IPS-18c (cell line): ENCODE measurements around the gene LUC7L3.
"Not testable (repeated sequence)": the region's sequence is repeated elsewhere in the genome, so short reads cannot be mapped to it uniquely, and the experiment has no call there.

Source experiments
- H3K4me3 ChIP-seq: 2 replicates; pipeline ENCODE4 v1.7.0; 2013; ENCODE audit warnings: low read depth, mild to moderate bottlenecking, low read length, moderate library complexity; ENCODE audit not compliant: insufficient read depth
- H3K9me3 ChIP-seq: one replicate; pipeline ENCODE4 v1.6.1; 2013; ENCODE audit warnings: mild to moderate bottlenecking, low read length, moderate library complexity; ENCODE audit not compliant: control insufficient read depth, insufficient read depth

Gene LUC7L3, protein sequence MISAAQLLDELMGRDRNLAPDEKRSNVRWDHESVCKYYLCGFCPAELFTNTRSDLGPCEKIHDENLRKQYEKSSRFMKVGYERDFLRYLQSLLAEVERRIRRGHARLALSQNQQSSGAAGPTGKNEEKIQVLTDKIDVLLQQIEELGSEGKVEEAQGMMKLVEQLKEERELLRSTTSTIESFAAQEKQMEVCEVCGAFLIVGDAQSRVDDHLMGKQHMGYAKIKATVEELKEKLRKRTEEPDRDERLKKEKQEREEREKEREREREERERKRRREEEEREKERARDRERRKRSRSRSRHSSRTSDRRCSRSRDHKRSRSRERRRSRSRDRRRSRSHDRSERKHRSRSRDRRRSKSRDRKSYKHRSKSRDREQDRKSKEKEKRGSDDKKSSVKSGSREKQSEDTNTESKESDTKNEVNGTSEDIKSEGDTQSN

DNA sequence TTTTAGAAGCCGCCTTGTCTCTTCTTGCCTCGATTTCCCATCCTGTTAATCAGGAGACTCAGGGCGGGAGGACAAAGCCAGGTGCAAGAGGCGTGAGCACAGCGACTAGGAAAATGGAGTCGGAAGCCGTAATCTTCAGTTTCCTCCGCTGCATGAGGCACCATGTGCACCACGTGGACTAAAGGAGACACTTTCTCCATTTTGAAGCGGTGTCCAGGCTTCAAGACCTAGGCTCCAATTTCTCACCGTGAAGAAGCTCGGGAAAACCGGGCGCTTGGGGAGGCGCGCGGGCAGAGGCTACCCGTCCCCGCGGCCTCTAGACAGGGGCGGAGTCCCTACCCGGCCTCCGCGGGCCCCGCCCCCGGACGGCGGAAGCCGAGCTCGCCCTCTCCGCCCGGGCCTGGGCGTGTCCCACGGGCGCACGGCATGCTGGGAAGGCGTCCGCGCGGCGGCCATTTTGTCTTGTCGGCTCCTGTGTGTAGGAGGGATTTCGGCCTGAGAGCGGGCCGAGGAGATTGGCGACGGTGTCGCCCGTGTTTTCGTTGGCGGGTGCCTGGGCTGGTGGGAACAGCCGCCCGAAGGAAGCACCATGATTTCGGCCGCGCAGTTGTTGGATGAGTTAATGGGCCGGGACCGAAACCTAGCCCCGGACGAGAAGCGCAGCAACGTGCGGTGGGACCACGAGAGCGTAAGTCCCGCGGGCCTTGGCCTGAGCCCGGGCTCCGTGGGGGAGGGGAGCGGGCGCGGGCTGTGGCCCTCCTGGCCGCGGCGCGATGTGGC is at the start of gene LUC7L3:
TSS of gene LUC7L3 (plus strand) at position 460 of the 780 bp plus-strand sequence. CDS start at position 590, 130 bp downstream.
- no peaks in the 10 kb centered on the region for H3K9me3 ChIP-seq
- H3K4me3 ChIP-seq, result peak within 1 kb of the TSS; percentile 93

DNA sequence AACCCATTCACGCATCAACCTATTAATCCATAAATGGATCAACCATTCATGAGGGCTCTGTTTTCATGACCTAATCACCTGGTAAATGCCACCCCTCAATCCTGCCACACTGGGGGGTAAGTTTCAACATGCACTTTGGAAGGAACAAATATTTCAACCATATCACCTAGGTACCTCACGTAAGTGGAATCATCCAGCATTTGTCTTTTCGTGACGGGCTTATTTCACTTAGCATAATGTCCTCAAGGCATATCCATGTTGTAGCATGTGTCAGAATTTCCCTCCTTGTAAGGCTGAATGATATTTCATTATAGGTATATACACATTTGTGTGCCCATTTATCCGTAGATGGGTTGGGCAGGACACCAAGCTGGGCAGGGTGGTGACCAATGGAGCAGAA is 47.3 kb upstream of the LUC7L3 start:
- Histone ChIP-seq H3K4me3 (no peak overlapping the region), H3K9me3 (peaks cover 2% of the 10 kb centered on the region)

DNA sequence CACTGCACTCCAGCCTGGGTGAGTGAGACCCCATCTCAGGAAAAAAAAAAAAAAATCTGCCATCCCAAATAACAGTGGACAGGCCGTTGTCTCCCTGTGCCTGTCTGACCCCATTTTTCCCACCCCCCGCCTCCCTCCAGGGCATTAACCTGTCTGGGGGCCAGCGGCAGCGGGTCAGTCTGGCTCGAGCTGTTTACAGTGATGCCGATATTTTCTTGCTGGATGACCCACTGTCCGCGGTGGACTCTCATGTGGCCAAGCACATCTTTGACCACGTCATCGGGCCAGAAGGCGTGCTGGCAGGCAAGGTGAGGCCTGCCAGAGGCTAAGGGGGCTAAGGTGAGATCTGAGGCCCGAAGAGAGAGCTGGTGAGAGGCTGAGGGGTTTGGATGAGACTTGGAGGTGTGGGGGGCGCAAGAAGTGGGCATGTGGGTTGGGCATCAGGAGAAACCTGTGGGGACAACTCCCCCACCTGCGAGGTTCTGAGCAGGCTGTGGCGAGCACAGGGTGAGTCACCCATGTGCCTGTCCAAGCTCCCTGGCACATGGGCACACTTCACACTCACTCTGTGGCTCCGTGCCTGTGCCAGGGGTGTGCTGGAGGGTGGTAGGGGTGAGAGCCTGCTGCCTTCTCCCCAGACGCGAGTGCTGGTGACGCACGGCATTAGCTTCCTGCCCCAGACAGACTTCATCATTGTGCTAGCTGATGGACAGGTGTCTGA is 46.4 kb upstream of the LUC7L3 start:
- H3K9me3 ChIP-seq, result peaks cover 2% of the 10 kb centered on the region
- no peak overlapping the region for H3K4me3 ChIP-seq

- Histone ChIP-seq H3K9me3 (peaks cover 2% of the 10 kb centered on the region), H3K4me3 (no peak overlapping the region)
These were observed 44.2 kb upstream of the LUC7L3 start for GRCh38 chr17:50675190-50675589.

DNA sequence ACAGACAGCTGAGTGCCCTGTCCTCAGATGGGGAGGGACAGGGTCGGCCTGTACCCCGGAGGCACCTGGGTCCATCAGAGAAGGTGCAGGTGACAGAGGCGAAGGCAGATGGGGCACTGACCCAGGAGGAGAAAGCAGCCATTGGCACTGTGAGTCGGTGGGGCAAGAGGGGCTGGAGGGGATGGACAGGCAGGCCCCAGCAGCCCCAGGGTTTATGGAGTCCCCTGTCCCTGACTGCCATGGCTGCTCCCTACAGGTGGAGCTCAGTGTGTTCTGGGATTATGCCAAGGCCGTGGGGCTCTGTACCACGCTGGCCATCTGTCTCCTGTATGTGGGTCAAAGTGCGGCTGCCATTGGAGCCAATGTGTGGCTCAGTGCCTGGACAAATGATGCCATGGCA is 43.8 kb upstream of the LUC7L3 start:
- Histone ChIP-seq H3K9me3 (peaks cover under 1% of the 10 kb centered on the region), H3K4me3 (no peak overlapping the region)

- no peaks in the 10 kb centered on the region for H3K9me3 ChIP-seq
These were observed 43.1 kb upstream of the LUC7L3 start for GRCh38 chr17:50676065-50676975.

GRCh38 chr17:50677851-50678375 is 41.5 kb upstream of the LUC7L3 start:
- no peaks in the 10 kb centered on the region for H3K9me3 ChIP-seq

More at GRCh38 chr17:50676065-50676975, 43.1 kb upstream of the LUC7L3 start:
- H3K4me3 ChIP-seq, result no peak overlapping the region

DNA sequence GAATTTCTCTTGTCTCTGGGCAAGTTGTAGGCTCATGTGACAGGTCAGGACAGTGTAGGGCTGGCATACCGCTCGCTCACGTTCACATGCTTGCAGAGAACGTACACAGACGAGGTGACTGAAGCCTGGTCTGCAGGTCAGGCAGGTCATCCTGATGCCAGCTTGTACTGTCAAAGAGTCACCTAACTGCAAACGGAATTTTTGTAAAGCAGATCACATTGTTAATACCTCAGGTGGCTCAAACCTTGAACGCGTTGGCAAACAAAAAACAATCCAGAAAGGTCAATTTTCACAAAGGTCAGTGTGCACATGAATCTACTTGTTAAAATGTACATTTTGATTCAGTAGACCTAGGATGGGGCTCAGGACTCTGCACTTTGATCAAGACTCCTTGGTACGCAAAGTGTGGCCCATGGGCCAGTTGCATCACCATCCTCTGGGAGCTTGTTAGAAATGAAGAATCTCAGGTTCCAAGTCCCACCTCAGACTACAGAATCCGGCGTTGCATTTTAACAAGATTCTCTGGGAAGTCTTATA is 40.3 kb upstream of the LUC7L3 start:
- Histone ChIP-seq H3K9me3 (no peaks in the 10 kb centered on the region), H3K4me3 (no peak overlapping the region)

More at GRCh38 chr17:50677851-50678375, 41.5 kb upstream of the LUC7L3 start:
- no peak overlapping the region for H3K4me3 ChIP-seq

GRCh38 chr17:50680126-50680525 is 39.3 kb upstream of the LUC7L3 start:
- no peak overlapping the region for H3K4me3 ChIP-seq
- H3K9me3 ChIP-seq, result no peaks in the 10 kb centered on the region

DNA sequence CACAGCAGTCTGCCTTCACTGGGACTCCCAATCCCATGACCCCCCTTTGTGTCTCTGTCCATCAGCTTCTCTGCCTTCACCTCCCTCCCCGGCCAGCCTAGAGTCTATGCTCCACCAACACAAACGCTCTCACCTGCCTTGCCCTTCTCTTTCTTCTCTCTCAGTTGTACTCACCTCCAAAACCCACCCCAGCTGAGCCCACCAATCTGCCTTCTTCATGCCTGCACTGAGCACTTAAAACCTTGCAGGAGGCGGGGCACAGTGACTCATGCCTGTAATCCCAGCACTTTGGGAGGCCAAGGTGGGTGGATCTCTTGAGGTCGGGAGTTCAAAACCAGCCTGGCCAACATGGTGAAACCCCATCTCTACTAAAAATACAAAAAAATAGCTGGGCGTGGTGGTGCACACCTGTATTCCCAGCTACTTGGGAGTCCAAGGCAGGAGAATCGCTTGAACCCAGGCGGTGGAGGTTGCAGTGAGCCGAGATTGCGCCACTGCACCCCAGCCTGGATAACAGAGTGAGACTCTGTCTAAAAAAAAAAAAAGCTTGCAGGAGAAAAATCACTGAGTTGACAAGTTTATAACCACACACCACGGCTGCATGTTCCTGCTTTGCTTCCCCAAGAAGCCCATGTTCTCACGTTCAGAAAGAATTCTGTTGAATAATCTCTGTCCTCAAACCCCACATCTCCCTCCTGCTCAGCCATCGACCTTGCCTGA is 38.7 kb upstream of the LUC7L3 start:
- H3K4me3 ChIP-seq, H3K9me3 ChIP-seq: not testable (repeated sequence)

GRCh38 chr17:50681263-50682200 is 37.9 kb upstream of the LUC7L3 start:
- H3K9me3 ChIP-seq, result peaks cover 3% of the 10 kb centered on the region
- no peak overlapping the region for H3K4me3 ChIP-seq

- H3K9me3 ChIP-seq, result peaks cover 3% of the 10 kb centered on the region
These were observed 37.0 kb upstream of the LUC7L3 start for GRCh38 chr17:50682441-50682840.

DNA sequence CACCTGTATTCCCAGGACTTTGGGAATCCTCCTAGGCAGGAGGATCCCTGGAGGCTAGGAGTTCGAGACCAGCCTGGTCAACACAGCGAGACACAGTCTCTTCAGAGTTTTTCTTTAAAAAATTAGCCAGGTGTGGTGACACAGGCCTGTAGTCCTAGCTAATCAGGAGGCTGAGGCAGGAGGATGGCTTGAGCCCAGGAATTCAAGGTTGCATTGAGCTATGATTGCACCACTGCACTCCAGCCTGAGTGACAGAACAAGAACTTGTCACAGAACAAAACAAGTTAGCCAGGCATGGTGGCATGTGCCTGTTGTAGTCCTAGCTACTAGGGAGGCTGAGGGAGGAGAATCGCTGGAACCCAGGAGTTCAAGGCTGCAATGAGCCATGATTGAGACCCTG is 36.5 kb upstream of the LUC7L3 start:
- peaks cover 3% of the 10 kb centered on the region for H3K9me3 ChIP-seq
- H3K4me3 ChIP-seq, result no peak overlapping the region

More at GRCh38 chr17:50682441-50682840, 37.0 kb upstream of the LUC7L3 start:
- no peak overlapping the region for H3K4me3 ChIP-seq

DNA sequence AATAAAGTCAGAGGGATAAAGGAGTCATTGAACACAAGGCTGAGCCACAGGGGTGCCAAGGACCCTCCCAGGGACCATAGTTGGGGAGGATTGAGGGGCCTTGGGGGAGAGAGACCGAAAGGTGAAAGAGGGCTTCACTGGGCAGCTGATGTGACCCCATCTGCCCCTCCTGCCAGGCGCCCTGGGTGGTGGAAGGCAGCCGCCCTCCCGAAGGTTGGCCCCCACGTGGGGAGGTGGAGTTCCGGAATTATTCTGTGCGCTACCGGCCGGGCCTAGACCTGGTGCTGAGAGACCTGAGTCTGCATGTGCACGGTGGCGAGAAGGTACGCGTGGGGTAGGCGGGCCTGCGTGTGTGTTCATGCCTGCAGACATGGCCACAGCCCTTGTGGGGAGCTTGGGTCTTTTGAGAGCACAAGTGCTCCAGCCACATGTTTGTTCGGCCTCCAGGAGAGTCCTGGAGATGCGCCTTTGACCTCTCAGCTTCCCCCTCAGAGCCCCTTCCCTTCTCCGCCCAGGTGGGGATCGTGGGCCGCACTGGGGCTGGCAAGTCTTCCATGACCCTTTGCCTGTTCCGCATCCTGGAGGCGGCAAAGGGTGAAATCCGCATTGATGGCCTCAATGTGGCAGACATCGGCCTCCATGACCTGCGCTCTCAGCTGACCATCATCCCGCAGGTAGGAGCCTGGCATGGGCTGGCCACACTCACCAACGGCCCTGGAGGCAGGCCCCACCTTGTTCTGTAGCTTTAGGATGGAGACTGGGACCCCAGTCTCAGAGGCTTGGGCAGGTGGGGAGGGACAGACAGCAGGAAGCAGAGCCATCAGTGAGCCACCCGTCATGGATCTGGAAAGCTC is 35.7 kb upstream of the LUC7L3 start:
- peaks cover 5% of the 10 kb centered on the region for H3K9me3 ChIP-seq
- no peak overlapping the region for H3K4me3 ChIP-seq
